C4-2B (cell line): ENCODE data around the gene BABAM2.

Source experiments
- ZFX ChIP-seq: fragments of 450-650 bp; IDR thresholded peaks from 2 replicates; pipeline ENCODE4 v1.6.1; 2017
- TF ChIP-seq, protein P1 (sequence below): fragments of 450-650 bp; conservative IDR thresholded peaks from 2 replicates; pipeline ENCODE4 v1.5.1; 2017; ENCODE audit warnings: mild to moderate bottlenecking

DNA sequence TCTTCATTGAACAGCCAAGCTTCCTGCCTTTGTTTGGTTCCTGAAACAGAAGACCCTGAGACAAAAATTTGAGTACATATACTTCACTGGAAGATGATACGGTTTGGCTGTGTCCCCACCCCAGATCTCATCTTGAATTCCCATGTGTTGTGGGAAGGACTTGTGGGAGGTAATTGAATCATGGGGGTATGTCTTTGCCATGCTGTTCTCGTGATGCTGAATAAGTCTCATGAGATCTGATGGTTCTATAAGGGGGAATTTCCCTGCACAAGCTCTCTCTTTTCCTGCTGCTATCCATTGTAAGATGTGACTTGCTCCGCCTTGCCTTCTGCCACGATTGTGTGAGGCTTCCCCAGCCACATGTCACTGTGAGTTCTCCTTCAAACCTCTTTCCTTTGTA, 76.5 kb downstream of the BABAM2 start:
- TF ChIP-seq, protein P1, sequence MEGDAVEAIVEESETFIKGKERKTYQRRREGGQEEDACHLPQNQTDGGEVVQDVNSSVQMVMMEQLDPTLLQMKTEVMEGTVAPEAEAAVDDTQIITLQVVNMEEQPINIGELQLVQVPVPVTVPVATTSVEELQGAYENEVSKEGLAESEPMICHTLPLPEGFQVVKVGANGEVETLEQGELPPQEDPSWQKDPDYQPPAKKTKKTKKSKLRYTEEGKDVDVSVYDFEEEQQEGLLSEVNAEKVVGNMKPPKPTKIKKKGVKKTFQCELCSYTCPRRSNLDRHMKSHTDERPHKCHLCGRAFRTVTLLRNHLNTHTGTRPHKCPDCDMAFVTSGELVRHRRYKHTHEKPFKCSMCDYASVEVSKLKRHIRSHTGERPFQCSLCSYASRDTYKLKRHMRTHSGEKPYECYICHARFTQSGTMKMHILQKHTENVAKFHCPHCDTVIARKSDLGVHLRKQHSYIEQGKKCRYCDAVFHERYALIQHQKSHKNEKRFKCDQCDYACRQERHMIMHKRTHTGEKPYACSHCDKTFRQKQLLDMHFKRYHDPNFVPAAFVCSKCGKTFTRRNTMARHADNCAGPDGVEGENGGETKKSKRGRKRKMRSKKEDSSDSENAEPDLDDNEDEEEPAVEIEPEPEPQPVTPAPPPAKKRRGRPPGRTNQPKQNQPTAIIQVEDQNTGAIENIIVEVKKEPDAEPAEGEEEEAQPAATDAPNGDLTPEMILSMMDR, result no peak
- no peak for TF ChIP-seq ZFX
